NCI-H1930 (cell line): ENCODE data around the gene TFAM.
"Not testable (repeated sequence)": the region's sequence is repeated elsewhere in the genome, so short reads cannot be mapped to it uniquely, and the experiment has no call there.

Experiments
- DNase-seq, 2 experiments: peaks; one replicate each; lab custom pipeline; 2025; lab: John Stamatoyannopoulos, UW

TFAM gene

GRCh38 chr10:58372607-58373441 lies 12.4 kb upstream of the TFAM start:
- no peak for DNase-seq

GRCh38 chr10:58373442-58373827 lies 11.8 kb upstream of the TFAM start:
- no peak for DNase-seq

- no peak for DNase-seq
These were observed 2.7 kb upstream of the TFAM start for GRCh38 chr10:58382489-58382995.

GRCh38 chr10:58384095-58384494 lies 1.1 kb upstream of the TFAM start:
- no peak for DNase-seq

- DNase-seq, result no peak
These were observed 639 bp upstream of the TFAM start for GRCh38 chr10:58384544-58384998.

DNA sequence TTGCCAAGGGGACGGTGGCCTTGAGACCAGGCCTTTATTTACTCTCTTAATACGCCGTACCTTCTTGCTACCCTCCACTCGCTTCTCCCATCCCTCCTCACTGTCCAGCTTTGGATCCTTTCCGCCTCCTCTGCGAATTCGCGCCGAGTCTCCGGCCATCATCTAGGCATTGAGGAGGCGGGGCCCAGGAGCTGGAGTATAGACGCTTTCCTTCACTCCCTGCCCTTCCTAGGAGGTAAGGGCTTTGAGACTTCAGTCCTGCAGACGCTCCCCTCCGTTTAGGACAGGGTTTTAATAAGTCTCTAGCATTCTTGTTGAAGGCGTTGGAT lies 538 bp downstream of the TFAM start:
- DNase-seq, result no peak

GRCh38 chr10:58389024-58389423 lies 3.8 kb downstream of the TFAM start:
- DNase-seq, result no peak

DNA sequence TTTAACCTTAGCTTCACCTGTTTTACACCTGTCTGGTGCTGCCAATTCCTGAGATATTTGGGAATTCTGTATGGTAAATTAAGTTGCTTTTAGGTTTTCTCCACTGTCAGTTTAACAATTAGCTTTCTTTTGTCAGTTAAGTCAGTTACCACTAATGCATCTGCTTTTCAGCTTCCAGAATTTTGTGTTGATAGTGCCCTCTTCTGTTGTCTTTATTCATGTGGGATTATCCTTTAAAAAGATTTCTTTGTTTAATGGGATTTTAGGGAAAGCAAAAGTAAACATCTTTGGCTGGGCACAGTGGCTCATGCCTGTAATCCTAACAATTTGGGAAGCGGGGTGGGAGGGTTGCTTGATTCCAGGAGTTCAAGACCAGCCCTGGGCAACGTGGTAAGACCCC lies 8.1 kb downstream of the TFAM start:
- DNase-seq, result no peak

GRCh38 chr10:58394471-58394870 lies 9.3 kb downstream of the TFAM start:
- DNase-seq, result no peak

GRCh38 chr10:58396057-58396456 lies 10.8 kb downstream of the TFAM start:
- no peak for DNase-seq

DNA sequence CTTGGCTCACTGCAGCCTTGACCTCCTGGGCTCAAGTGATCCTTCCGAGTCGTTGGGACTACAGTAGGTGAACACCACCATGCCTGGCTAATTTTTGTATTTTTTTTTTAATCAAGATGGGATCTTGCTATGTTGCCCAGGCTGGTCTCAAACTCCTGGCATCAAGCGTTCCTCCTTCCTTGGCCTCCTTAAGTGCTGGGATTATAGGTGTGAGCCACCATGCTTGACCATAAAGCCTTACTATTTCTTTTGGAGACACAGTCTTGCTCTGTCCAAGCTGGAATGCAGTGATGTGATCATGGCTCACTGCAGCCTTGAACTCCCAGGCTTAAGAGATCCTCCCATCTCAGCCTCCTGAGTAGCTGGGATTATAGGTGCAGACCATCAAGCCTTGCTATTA lies 12.6 kb downstream of the TFAM start:
- no peak for DNase-seq

DNA sequence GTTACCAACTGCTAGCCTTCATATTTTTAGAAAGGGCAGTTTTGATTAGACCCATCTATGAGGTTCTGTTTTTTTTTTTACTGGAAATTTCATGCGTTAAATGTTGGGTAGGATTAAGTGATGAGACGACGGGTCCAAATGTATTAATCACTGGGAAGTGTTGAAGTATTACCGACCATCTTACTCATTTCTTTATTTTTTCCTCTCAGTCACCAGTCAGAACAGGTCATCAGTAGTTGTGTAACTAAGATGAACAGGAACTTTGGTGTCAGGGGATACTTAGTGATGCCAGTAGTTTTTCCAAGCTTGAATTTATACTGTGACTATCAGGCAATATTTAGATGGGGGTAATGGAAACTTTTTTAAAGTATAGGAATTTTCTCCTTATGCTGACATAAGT lies 14.2 kb downstream of the TFAM start:
- DNase-seq, result no peak

GRCh38 chr10:58400609-58401008 lies 15.4 kb downstream of the TFAM start:
- DNase-seq, result no peak

DNA sequence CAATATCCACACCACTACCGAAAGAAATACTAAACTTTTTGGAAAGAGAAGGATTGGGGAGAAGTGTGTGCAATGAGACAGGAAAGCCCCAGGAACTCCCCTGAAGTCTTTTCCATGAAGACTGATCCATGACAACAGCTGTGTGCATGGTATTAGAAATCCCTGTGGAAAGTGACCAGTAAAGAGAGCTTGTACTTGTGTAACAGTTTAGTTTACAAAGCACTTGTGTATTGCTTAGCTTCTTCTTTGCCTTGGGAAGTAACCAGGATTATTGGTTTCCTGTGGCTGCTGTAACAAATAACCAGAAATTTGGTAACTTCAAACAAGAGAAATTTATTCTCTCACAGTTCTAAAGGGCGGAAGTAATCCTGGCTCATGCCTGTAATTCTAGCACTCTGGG lies 18.8 kb downstream of the TFAM start:
- no peak for DNase-seq

DNA sequence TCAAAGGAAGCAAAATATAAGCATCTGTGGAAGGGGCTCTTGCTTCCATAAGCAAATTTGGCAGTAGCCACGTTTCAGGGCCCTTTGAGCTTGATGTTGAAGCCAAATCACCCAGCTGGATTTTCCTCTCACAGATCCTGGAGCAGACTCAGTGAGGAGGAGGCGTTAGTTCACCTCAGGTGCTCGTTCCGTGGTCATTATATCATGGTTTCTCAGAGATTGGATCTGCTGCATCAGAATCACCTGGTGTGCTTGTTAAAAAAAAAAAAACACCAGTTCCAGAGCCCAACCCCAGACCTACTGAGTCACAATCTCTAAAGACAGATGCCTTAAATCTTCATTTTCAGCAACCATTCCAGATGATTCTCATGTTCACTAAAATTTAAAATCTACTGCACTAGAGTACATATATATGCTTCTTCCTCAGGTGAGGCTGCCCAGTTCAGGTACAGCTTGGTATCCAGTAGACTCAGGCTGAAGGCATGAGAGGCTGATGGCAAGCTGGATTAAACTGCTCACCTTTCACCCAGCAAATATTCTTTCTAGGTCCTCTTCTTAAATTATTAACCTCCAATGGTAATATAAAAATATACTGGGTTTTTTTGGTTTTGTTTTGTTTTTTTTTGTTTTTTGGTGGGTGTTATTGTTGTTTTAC lies 24.9 kb downstream of the TFAM start:
- no peak for DNase-seq

DNA sequence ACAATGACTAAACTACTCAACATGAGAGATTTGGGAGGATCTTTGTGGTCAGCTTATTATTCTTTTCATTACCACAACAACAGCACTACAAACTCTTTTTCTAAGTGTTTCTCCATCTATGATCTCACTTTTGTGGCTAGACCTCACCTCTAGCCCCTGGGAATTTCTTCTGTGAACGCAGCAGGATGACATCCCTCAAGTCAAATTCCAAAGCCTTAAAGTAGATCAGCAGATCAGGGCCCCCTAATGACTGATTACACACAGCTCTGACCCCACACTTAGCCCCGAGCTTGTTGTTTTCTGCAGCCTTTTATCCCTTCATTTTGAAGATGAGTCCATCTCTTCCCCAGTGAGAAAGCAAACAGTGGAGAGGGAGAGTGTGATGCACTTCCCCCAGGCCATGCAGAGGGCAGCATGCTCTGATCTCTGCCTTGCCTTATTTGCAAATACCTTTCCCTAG lies 27.3 kb downstream of the TFAM start:
- DNase-seq, result no peak

DNA sequence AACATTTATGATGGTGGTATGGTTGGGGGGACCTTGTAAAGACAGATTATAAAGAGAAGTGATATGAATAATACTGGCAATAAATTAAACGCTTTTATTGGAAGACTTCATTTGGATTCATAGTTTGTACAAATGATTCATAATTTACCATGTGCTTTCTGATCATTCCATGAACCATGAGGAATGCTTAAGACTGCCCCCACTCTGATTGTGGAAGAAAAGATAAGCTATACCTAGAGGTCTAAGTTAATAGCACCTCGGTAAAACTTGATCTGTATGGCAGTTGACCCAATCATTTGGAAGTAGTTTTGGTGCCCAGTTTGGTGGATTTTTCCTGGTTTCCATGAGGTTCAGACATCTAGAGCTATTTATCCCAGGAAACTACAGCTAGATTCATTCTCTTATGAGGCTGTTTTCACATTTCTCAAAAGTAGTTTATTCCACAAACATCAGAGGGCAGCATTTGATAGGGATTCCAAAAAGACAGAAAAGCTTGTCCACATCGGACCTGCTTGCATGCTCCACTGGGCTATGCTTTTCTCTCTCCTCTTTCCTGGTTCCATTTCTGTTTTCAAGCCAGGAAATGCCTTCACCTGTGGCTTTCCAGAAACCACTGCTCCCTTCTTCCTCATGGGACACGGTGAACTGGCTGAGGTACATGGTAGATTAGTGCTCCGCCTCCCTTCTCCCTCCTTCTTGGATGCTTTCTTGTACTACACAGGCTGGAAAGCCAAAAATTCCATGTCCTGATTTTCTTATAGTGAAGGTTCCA lies 29.2 kb downstream of the TFAM start:
- peak in 1 of 2 experiments; percentile 12 for DNase-seq

DNA sequence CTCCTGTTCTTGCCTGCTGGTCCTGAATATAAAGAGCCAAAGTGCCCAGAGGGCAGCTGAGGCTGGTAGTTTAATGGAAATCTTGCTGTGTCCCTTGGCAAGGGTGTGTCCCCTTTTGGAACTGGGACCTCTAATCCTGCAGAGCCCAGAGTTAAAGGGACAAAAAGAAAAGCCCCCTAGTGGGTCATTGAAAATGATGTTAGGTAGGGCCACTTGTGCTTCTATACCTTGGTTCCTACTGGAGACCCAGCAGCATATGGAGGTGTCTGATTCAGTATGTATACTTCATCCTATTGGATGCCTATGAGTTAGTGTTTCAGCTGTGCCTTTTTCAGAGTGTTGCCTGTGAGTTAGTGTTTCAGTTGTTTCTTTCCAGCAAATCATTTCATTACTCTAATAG lies 30.5 kb downstream of the TFAM start:
- no peak for DNase-seq

DNA sequence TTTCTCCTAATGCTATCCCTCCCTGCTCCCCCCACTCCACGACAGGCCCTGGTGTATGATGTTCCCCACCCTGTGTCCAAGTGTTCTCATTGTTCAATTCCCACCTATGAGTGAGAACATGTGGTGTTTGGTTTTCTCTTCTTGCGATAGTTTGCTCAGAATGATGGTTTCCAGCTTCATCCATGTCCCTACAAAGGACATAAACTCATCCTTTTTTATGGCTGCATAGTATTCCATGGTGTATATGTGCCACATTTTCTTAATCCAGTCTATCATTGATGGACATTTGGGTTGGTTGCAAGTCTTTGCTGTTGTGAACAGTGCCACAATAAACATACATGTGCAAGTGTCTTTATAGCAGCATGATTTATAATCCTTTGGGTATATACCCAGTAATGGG lies 32.7 kb downstream of the TFAM start:
- DNase-seq, result not testable (repeated sequence)

DNA sequence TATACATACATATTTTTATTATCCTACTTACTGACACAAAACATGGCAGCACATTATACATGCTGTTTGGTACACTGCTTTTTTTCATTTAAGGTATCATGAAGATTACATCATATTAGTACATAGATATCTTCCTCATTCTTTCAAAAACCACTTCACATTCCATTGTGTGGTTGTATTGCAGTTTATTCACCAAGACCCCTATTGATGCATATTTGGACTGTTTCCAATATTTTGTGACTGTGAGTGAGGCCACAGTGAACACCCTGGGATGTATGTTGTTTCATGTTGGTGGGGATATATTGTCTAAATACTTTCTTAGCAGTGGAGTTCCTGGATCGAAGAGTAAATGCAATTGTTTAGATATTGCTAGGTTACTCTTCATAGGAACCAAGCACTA lies 39.0 kb downstream of the TFAM start:
- DNase-seq, result no peak

DNA sequence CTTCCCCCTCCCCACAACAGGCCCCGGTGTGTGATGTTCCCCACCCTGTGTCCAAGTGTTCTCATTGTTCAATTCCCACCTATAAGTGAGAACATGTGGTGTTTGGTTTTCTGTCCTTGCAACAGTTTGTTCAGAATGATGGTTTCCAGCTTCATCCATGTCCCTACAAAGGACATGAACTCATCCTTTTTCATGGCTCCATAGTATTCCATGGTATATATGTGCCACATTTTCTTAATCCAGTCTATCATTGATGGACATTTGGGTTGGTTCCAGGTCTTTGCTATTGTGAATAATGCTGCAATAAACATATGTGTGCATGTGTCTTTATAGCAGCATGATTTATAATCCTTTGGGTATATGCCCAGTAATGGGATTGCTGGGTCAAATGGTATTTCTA lies 43.2 kb downstream of the TFAM start:
- not testable (repeated sequence) for DNase-seq

DNA sequence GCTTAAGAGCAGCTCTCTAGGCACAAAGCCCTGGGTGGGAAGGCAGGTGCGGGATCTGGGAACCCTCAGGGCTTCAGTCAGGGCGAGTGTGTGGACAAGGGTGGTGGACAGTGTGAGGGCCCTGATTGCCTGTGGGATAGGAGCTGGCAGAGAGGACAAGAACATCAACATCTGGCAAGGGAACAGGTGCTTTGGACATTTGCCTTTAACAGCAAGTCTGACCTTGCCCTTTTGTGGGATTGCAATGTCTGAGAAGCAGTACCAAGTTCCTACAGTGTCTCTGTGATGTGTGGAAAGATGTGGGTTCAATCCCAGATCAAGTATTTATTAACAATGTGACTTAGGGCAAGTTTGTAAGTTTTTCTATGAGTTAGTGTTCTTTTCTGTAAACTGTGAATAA lies 46.7 kb downstream of the TFAM start:
- no peak for DNase-seq

DNA sequence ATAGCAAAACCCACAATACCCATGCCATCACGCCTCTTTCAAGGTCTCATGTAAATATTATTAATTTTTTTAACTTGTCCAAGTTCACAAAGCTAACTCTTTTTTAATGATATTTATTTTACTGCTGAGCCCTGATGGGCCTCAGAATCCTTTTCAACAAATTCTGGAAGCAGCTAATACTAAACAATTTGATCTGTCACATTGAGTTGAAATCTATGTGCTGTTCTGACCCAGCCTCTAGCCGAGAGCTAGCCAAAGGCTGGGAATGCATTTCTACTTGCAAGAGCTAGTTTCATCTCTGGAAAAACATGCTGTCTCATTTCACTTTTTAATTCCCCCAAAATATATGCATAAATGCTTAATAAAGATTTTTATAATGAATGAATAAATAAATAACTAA lies 47.9 kb downstream of the TFAM start:
- DNase-seq, result no peak
